SK-N-SH (cell line): Measurements from ENCODE around the gene PYY.
"Not testable (repeated sequence)": the region's sequence is repeated elsewhere in the genome, so short reads cannot be mapped to it uniquely, and the experiment has no call there.

ENCODE experiments used
- CHD2 ChIP-seq: fragments of 150-350 bp; IDR thresholded peaks from 2 replicates; pipeline ENCODE4 v1.6.1; 2018; ENCODE audit warnings: low read length; ENCODE audit not compliant: partially characterized antibody
- ELF1 ChIP-seq: IDR thresholded peaks from 2 replicates; pipeline ENCODE4 v1.4.0; 2012
- EP300 ChIP-seq, 2 experiments: IDR thresholded peaks; 2 replicates each; pipeline versions ENCODE4 v1.4.0 to v1.6.1; 2012; ENCODE audit warnings: borderline replicate concordance in 1 of 2, low read depth in 1 of 2, low read length in 1 of 2
- EZH2phosphoT487 ChIP-seq: fragments of 200-600 bp; sonication (generic); IDR thresholded peaks from 2 replicates; pipeline ENCODE4 v1.6.1; 2017; ENCODE audit warnings: low read depth, mixed run types, mild to moderate bottlenecking, antibody characterized with exemption, moderate library complexity, borderline replicate concordance
- FOXM1 ChIP-seq: IDR thresholded peaks from 2 replicates; pipeline ENCODE4 v1.4.0; 2012; ENCODE audit warnings: low read depth, mild to moderate bottlenecking
- IRF3 ChIP-seq: fragments of 150-350 bp; IDR thresholded peaks from 2 replicates; pipeline ENCODE4 v1.6.1; 2016; ENCODE audit warnings: mild to moderate bottlenecking, low read depth, low read length
- POLR2AphosphoS5 ChIP-seq: IDR thresholded peaks from 2 replicates; pipeline ENCODE4 v1.6.1; 2012; ENCODE audit warnings: low read depth, low read length
- RFX5 ChIP-seq: IDR thresholded peaks from 2 replicates; pipeline ENCODE4 v1.6.1; 2012; ENCODE audit warnings: mild to moderate bottlenecking, improper control_type of control experiment, low read length
- TCF12 ChIP-seq: IDR thresholded peaks from 2 replicates; pipeline ENCODE4 v1.4.0; 2012
- TF ChIP-seq, protein P1 (sequence below): fragments of 200-600 bp; sonication (generic); IDR thresholded peaks from 2 replicates; pipeline ENCODE4 v1.6.1; 2017; ENCODE audit warnings: antibody characterized with exemption, mild to moderate bottlenecking, moderate library complexity
- TF ChIP-seq, protein P2 (sequence below): IDR thresholded peaks from 2 replicates; pipeline ENCODE4; 2012
- TF ChIP-seq, protein P3 (sequence below): IDR thresholded peaks from 2 replicates; pipeline ENCODE4 v1.6.1; 2012; ENCODE audit warnings: mild to moderate bottlenecking, low read depth, low read length, moderate library complexity

DNA sequence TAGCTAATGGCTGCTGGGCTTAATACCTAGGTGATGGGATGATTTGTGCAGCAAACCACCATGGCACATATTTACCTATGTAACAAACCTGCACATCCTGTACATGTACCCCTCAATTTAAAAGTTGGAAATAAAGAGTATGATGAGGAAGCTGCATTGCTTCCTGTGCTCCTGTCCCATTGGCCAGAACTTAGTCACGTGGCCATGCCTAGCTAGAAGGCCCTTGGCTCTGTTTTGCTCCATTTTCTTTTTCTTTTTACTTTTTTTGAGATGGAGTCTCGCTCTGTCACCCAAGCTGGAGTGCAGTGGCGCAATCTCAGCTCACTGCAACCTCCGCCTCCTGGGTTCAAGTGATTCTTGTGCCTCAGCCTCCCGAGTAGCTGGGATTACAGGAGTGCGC, 7.6 kb upstream of the PYY start:
- TF ChIP-seq TCF12; IRF3; CHD2; EP300 (IDR thresholded peaks at IDR 0.05; ENCODE audit: borderline replicate concordance in 1 of 2, low read depth in 1 of 2, low read length in 1 of 2); POLR2AphosphoS5; ELF1; FOXM1; RFX5; EZH2phosphoT487: not testable (repeated sequence)
- TF ChIP-seq, protein P1, sequence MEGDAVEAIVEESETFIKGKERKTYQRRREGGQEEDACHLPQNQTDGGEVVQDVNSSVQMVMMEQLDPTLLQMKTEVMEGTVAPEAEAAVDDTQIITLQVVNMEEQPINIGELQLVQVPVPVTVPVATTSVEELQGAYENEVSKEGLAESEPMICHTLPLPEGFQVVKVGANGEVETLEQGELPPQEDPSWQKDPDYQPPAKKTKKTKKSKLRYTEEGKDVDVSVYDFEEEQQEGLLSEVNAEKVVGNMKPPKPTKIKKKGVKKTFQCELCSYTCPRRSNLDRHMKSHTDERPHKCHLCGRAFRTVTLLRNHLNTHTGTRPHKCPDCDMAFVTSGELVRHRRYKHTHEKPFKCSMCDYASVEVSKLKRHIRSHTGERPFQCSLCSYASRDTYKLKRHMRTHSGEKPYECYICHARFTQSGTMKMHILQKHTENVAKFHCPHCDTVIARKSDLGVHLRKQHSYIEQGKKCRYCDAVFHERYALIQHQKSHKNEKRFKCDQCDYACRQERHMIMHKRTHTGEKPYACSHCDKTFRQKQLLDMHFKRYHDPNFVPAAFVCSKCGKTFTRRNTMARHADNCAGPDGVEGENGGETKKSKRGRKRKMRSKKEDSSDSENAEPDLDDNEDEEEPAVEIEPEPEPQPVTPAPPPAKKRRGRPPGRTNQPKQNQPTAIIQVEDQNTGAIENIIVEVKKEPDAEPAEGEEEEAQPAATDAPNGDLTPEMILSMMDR: not testable (repeated sequence)
- TF ChIP-seq, protein P2, sequence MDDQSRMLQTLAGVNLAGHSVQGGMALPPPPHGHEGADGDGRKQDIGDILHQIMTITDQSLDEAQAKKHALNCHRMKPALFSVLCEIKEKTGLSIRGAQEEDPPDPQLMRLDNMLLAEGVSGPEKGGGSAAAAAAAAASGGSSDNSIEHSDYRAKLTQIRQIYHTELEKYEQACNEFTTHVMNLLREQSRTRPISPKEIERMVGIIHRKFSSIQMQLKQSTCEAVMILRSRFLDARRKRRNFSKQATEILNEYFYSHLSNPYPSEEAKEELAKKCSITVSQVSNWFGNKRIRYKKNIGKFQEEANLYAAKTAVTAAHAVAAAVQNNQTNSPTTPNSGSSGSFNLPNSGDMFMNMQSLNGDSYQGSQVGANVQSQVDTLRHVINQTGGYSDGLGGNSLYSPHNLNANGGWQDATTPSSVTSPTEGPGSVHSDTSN: not testable (repeated sequence)
- TF ChIP-seq, protein P3, sequence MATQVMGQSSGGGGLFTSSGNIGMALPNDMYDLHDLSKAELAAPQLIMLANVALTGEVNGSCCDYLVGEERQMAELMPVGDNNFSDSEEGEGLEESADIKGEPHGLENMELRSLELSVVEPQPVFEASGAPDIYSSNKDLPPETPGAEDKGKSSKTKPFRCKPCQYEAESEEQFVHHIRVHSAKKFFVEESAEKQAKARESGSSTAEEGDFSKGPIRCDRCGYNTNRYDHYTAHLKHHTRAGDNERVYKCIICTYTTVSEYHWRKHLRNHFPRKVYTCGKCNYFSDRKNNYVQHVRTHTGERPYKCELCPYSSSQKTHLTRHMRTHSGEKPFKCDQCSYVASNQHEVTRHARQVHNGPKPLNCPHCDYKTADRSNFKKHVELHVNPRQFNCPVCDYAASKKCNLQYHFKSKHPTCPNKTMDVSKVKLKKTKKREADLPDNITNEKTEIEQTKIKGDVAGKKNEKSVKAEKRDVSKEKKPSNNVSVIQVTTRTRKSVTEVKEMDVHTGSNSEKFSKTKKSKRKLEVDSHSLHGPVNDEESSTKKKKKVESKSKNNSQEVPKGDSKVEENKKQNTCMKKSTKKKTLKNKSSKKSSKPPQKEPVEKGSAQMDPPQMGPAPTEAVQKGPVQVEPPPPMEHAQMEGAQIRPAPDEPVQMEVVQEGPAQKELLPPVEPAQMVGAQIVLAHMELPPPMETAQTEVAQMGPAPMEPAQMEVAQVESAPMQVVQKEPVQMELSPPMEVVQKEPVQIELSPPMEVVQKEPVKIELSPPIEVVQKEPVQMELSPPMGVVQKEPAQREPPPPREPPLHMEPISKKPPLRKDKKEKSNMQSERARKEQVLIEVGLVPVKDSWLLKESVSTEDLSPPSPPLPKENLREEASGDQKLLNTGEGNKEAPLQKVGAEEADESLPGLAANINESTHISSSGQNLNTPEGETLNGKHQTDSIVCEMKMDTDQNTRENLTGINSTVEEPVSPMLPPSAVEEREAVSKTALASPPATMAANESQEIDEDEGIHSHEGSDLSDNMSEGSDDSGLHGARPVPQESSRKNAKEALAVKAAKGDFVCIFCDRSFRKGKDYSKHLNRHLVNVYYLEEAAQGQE: not testable (repeated sequence)
